Loucy (cell line): Measurements from ENCODE around the gene INVS.

Source experiments
- EZH2phosphoT487 ChIP-seq: fragments of 200-600 bp; IDR thresholded peaks from 2 replicates; pipeline ENCODE4 v1.6.1; 2018; ENCODE audit warnings: antibody characterized with exemption, mild to moderate bottlenecking, moderate library complexity, borderline replicate concordance
- TF ChIP-seq, protein P1 (sequence below): fragments of 200-600 bp; sonication (generic); conservative IDR thresholded peaks from 2 replicates; pipeline ENCODE4 v1.5.1; 2014; ENCODE audit warnings: mild to moderate bottlenecking, antibody characterized with exemption, low read length

GRCh38 chr9:100269656-100270055, 170.6 kb downstream of the INVS start:
- TF ChIP-seq, protein P1, sequence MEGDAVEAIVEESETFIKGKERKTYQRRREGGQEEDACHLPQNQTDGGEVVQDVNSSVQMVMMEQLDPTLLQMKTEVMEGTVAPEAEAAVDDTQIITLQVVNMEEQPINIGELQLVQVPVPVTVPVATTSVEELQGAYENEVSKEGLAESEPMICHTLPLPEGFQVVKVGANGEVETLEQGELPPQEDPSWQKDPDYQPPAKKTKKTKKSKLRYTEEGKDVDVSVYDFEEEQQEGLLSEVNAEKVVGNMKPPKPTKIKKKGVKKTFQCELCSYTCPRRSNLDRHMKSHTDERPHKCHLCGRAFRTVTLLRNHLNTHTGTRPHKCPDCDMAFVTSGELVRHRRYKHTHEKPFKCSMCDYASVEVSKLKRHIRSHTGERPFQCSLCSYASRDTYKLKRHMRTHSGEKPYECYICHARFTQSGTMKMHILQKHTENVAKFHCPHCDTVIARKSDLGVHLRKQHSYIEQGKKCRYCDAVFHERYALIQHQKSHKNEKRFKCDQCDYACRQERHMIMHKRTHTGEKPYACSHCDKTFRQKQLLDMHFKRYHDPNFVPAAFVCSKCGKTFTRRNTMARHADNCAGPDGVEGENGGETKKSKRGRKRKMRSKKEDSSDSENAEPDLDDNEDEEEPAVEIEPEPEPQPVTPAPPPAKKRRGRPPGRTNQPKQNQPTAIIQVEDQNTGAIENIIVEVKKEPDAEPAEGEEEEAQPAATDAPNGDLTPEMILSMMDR: no peak
- TF ChIP-seq EZH2phosphoT487: no peak
